Hepatocyte (in vitro differentiated cells): Measurements from ENCODE around the gene CARD9.

Experiments used
- EZH2 ChIP-seq: fragments of 200-600 bp; sonication (generic); IDR thresholded peaks from 2 replicates; pipeline ENCODE4 v1.6.1; 2016; ENCODE audit warnings: antibody characterized with exemption, mild to moderate bottlenecking, borderline replicate concordance
- EZH2phosphoT487 ChIP-seq: fragments of 200-600 bp; sonication (generic); IDR thresholded peaks from one replicate; pipeline ENCODE4 v1.6.1; 2018; ENCODE audit warnings: antibody characterized with exemption, mild to moderate bottlenecking, low read depth, moderate library complexity; ENCODE audit not compliant: unreplicated experiment, severe bottlenecking
- TF ChIP-seq, protein P1 (sequence below): fragments of 200-600 bp; sonication (generic); IDR thresholded peaks from 2 replicates; pipeline ENCODE4 v1.5.1; 2016; ENCODE audit warnings: antibody characterized with exemption, mild to moderate bottlenecking; ENCODE audit not compliant: poor library complexity

DNA sequence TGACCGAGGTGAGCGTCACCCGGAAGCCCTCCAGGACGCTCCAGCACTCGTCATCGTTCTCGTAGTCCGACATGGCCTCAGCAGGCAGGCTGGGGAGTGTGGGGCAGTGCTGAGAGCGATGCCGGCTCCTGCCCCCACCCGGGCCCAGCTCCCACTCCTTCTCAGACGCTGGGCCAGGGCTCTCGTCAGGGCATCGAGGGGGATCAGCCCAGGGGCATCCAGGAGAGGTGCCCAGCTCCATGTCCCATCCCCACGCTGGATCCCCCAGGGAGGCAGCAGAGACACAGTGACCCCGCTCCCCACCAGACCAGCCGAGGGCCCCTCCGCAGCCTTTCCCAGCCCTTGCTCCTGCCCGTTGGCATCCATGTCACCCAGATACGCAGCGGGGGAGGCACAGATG is 1.5 kb downstream of the CARD9 start:
- TF ChIP-seq EZH2: no peak
- TF ChIP-seq, protein P1, sequence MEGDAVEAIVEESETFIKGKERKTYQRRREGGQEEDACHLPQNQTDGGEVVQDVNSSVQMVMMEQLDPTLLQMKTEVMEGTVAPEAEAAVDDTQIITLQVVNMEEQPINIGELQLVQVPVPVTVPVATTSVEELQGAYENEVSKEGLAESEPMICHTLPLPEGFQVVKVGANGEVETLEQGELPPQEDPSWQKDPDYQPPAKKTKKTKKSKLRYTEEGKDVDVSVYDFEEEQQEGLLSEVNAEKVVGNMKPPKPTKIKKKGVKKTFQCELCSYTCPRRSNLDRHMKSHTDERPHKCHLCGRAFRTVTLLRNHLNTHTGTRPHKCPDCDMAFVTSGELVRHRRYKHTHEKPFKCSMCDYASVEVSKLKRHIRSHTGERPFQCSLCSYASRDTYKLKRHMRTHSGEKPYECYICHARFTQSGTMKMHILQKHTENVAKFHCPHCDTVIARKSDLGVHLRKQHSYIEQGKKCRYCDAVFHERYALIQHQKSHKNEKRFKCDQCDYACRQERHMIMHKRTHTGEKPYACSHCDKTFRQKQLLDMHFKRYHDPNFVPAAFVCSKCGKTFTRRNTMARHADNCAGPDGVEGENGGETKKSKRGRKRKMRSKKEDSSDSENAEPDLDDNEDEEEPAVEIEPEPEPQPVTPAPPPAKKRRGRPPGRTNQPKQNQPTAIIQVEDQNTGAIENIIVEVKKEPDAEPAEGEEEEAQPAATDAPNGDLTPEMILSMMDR: no peak
- TF ChIP-seq EZH2phosphoT487: no peak
